Measurements from ENCODE around the gene ITPR2.
A peak's percentile ranks its signal among the peaks of the same experiment; 100 is the strongest.
"Not testable (repeated sequence)": the region's sequence is repeated elsewhere in the genome, so short reads cannot be mapped to it uniquely, and the experiment has no call there.

ITPR2 gene

DNA sequence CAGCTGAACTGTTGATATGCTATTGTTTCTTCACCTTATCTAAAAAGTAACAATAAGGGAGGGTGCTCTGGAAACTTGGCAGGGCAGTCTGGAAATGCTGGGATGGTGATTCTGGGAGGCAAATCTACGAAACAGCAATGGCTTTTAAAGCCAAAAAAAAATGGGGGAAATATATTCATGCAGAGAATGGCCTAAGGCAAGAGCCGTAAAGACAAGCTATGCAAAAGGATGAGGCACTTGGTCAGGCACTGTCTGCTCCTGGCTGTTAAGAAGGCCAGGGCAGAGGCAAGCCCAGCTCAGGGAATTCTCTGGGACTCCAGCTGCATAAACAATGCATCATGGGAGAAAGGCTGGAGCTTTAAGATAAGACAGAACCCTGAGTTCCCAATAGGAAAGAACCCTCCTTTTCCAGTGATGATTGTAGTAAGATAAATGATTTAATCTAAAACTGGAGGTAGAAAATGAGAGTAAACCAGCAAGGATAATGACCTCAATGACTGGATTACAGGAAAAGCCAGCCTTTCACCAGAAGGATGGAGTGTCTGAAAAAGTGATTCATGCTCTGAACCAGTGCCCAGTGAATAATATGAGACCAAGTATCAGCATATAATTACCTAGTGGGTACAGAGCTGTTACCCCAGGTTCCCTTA is 46.0 kb downstream of the ITPR2 start:
- no peak for DNase-seq
- ATAC-seq, result no peak

DNA sequence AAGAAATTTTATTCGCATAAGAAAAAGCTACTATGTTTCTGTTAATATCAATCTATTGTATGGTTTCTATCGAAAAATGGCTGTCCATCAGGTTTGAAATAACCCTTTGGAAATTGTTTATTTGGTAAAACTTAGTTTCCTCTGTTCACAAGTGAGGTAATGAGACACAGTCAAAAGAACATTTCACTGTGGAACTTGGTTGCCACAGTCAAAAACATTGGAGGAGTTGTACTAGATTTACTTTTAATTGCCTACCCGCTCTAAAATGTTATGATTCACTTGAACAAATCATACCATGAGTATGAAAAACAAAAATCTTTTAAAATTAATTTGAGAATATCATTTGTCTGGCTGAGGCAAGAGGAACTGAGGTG is 46.5 kb downstream of the ITPR2 start:
- no peak for DNase-seq
- no peak for ATAC-seq

DNA sequence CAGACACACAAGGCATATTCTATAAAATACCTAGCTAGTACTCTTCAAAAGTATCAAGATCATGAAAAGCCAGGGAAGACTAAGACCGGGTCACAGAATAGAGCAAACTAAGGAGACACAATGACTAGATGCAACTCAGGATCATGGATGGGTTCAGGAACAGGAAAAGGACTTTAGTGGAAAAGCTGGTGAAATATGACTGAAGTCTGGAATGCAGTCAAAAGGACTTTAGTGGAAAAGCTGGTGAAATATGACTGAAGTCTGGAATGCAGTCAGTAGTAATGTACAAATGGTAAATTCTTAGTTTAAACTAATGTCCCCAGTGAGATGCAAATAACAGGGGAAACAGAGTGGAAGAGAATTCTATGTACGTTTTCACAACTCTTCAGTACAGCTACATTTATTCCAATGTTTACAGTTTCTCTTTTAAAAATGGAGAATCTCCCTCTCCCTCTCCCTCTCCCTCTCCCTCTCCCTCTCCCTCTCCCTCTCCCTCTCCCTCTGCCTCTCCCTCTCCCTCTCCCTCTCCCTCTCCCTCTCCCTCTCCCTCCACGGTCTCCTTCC is 49.1 kb downstream of the ITPR2 start:
- not testable (repeated sequence) for DNase-seq, ATAC-seq

DNA sequence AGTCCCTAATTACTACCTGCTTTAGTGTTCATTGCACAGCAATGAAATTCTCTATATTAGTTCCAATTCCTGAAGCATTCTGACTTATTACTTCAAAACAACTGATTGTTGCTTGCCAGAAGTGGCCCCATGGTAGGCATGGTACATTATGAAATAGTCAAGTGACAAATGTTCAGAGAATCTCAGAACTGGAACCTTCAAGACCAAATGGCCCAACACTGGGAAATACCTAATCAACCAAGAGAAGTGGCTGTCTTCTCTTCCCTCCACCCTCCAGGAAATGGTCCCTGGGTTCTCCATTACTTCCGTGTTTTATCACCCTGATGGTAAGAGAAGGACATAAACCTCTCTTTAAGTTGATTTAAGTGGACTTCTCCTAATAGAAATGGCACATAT is 49.9 kb downstream of the ITPR2 start:
- no peak for DNase-seq
- ATAC-seq, result no peak

DNA sequence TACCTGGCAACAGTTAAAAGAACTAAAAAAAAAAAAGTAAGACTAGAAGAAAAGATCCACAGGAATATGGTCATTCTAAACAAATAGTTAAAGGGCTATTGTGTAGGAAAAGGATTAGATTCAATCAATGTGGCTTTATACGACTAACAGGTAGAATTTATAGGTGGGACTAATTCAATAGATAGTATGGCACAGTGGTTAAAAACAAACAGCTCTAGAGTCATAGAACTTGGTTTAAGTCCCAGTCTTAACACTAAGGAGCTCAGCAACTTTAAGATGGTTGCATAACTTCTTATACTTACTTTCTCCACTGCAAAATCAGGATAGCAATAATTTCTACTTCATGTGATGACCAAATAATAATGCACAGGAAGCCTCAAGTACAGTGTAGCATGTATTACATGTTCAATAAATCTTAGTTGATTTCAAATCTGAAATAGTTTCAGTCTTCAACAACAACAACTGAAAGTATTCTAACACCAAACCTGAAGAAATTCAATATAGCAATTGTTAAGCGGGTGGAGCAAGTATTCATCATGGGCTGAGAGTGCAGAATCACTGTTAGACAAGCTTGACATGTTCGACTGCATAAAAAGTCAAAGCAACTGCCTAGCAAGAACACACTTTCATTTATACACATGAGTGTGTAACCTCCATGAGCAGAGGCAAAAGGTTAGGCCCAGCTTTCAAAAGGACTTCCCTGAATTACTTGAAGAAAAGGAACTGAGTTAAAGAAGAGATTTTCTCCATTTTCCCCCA is 50.4 kb downstream of the ITPR2 start:
- DNase-seq, result no peak
- ATAC-seq, result no peak

DNA sequence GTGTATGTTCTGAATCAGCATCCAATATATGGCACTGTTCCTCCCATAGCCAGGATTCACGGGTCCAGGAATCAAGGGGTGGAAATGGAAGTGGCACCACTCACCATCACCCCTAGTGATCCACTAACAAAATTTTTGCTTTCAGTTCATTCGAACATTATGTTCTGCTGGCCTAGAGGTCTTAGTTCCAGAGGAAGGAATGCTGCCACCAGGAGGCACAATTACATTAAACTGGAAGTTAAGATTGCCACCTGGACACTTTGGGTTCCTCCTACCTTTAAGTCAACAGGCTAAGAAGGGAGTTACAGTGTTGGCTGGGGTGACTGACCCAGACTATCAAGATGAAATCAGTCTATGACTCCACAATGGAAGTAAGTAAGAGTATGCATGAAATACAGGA is 52.3 kb downstream of the ITPR2 start:
- not testable (repeated sequence) for ATAC-seq, DNase-seq

DNA sequence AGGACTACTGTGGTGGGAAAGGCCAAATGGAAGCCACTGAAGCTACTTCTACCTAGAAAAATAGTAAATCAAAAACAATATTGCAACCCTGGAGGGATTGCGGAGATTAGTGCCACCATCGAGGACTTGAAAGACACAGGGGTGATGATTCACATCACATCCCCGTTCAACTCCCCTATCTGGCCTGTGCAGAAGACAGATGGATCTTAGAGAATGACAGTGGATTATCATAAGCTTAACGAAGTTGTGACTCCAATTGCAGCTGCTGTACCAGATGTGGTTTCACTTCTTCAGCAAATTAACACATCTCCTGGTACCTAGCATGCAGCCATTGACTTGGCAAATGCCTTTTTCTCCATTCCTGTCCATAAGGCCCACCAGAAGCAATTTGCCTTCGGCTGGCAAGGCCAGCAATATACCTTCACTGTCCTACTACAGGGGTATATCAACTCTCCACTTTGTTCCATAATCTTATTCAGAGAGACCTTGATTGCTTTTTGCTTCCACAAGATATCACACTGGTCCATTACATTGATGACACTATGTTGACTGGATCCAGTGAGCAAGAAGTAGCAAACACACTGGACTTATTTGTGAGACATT is 54.7 kb downstream of the ITPR2 start:
- DNase-seq, ATAC-seq: not testable (repeated sequence)

DNA sequence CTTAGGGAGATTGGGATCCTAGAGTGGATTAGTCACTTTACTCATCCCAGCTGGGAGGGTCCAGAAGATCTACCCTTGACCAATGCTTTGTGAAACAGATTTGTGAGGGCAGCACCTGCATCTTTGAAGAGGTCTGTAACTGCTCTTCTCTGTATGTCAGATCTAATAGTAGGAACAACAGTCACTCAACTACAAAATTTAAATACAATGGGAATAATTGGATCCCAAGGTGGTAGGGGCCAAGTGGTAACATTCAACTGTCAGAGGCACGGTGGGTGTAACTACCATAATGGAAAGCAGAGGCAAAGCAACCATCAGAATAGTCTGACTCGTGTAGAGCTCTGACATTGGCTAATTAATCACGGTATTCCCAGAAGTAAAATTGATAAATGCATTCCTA is 55.8 kb downstream of the ITPR2 start:
- ATAC-seq, result no peak

DNA sequence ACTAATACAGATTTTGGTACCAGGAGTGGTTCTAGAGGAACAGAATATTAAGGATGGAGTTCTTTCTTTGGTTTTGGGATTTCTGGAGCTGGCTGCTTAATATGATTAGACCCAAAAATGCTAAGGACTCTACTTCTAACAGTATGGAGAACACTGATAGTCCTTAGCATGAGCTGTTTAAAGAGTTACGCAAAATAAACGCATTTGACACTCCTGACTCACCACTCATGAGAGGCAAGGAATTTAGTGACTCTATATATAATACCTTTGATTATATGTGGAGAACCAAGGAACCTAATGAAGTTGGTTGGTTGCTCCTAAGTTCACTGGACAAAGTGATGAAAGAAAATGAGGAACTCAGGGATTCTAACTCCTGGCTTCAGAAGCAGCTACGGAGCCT is 57.0 kb downstream of the ITPR2 start:
- ATAC-seq, DNase-seq: not testable (repeated sequence)

More for the DNA sequence above, 55.8 kb downstream of the ITPR2 start:
- no peak for DNase-seq

DNA sequence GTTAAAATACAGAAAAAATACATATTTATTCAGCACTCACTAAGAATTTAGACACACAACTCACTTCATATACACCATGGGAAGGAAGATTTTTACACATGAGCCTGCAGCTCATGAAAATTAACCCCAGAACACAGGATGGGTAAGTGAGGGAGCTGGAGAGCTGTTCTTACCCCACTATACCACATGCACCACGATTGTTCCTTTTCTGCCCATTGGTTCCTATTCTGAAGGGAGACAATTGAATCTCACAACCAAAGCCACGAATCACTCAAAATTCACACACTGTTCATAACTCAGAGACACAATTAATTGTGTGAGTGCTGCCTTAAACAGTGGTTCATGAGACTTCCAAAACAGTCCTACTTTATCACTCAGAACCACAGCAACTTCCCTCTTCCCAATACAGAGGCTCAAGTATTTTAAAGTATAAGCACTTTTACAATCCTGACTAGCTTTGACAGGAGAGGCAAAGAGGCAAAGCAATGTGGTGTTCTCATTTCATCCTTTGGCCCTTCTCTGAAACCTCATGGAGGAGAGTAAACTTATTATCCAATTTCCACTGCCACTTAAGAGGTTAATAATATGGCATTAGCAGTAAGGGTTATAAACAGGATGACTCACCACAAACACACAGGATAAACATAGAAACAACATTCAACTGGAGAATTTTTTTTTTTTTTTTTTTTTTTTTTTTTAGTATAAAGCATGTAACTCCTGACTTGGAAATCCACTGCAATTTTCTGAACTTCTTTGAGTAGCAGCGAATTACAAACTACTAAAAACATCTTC is 59.5 kb downstream of the ITPR2 start:
- ATAC-seq (no peak), DNase-seq (no peak)

DNA sequence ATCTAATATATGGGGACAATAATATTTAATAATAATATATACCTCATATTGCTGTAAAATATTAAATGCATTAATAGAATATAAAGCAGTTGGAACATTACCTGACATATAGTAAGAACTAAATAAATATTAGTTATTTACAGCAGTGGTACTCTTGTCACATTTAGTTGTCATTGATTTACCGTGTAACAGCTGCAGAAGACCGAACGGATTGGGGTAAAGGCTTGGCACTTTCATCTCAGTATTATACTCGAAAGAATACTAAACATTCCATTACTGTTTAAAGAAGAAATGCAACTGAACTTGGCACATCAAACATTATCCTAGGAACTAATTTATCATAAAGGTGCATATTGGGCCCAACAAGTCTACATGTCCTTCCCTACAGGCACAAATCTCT is 61.1 kb downstream of the ITPR2 start:
- no peak for DNase-seq
- no peak for ATAC-seq

DNA sequence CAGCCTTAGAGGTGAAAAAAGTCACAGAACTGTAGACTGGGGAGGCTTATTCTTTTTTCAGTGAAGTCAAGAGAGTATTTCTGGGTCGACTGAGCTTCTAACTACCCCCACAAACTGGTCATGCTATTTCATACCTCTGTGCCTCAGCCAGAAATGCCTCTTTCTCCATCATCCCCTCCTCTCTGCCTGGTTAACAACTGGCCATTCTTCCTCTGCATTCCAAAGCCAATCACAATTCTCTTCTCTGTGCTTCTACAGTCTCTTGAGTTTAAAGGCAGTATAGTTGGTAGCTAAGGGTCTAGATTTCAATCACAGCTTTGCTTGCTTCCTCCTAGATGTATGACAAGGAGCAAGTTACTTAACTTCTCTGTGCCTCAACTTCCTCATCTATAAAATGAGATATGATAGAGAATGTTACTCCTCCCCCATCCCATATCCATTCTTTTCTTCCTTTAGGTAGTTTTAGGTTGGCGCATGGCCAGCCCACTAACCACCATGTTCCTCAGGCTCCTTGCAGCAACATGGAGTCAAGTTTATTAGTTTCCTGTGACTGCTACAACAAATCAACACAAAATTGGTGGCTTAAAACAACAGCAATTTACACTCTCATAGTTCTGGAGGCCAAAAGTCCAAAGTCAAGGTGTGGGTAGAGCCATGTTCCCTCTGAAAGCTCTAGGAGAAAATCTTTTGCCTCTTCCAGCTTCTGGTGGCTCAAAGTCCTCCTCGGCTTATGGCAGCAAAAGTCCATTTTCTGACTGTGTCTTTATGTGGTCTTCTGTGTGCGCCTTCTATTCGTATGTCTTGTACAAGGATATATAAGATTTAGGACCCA is 62.5 kb downstream of the ITPR2 start:
- ATAC-seq, result no peak
- no peak for DNase-seq

DNA sequence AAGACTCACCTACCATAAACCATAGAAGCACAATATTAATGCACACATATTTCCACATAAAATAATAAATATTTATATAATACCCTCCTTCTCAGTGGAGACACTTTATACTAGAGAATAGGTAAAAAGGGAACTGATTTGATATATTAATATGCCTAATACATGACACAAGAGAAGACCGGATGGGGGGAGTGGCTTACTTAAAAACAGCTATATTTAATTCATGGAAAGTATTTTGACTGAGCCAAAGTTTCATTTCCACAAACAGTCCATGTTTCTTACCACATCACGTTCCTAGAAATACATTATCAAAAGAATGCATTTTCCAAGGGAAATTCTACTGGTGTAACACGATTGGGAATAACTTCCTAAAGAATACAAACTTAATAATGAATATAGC is 63.4 kb downstream of the ITPR2 start:
- DNase-seq (no peak), ATAC-seq (no peak)

DNA sequence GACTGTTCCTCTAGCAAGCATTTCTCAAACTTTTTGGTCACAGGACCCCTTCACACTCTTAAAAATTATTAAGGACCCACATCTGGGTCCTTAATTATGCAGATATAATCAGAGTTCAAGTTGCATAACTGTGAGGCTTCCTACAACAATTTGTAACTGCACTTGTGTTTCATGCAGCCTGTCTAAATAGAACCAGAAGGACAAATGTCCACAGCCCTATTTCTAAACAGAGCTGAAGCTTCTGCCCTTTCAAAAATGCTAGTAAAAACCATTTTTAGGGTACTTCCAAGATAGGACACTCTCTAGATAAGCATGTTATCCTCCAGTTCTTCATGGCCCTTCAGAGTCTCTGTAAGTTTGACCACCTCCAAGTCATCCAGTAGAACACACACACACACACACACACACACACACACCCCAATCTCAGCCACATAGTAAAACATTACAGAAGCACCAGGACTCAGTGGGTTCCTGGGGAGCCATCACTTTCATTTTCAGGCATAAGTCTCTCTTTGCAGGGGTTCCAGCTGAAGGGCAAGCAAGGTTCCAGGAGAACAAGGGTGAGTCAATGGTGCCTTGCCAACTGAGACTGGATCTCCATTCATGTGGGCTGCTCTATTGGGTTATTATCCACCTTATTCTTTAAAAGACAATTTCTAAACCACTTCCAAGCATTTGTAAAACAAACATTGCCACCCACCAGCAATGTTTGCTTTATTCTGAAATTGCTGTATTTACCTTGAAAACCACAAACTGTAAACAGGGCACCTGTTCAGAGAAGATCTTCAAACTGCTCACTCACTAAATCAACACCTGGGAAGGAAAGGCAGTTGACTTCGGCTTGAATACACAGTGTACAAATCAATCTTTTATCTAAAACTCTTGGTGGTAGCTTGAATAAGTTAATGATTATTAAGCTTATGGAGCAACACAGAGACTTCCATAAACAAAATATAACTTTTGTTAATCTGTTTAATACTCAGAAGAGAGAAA is 64.1 kb downstream of the ITPR2 start:
- DNase-seq, result no peak
- ATAC-seq, result peak; percentile 75

DNA sequence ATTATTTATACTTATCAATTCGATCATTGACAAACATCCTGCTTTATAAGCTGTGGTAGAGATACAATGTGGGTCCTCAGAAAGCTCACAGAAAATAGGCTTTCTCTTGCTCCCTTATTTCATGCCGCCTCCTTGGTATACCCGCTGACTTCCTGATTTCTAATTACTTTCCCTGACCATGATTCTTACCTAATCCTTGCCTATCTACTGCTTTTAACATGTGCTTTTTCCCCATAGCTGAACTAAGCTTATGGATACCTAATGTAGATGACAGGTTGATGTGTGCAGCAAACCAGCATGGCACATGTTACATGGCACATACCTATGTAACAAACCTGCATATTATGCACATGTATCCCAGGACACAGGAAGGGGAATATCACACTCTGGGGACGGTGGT is 65.1 kb downstream of the ITPR2 start:
- no peak for ATAC-seq
- DNase-seq, result no peak

DNA sequence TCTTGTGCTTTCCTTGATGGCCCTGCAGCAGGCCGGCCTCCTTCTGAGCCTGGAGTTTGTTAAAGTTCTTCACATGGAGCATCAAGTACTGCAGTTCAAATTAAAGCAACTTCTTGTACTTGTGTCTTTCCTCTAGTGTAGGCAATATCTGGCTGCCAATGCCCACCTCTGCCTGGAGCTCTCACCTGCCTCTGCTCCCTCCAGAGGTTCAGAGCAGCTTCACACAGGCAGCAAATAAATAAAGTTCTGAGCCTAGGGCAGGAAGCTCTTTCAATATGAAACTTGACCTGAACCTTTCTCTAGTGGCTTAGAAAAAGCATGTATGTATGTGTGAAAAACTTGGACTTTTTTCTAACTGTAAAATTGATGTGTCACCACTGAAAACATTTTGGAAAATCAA is 65.9 kb downstream of the ITPR2 start:
- ATAC-seq (no peak), DNase-seq (no peak)

DNA sequence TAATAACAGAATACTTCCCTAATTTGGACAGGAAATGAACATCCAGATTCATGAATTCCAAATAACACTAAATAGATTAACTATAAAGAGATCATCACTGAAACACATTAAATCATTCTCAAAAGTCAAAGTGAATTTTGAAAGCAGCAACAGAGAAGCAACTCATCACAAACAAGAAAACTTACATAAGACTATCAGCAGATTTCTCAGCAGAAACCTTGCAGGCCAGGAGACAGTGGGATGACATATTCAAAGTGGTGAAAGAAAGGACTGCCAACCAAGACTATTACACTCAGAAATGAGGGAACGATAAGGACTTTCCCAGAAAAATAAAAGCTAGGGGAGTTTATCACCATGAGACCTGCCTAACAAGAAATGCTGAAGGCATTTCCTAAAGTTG is 70.8 kb downstream of the ITPR2 start:
- DNase-seq, result no peak
- no peak for ATAC-seq

DNA sequence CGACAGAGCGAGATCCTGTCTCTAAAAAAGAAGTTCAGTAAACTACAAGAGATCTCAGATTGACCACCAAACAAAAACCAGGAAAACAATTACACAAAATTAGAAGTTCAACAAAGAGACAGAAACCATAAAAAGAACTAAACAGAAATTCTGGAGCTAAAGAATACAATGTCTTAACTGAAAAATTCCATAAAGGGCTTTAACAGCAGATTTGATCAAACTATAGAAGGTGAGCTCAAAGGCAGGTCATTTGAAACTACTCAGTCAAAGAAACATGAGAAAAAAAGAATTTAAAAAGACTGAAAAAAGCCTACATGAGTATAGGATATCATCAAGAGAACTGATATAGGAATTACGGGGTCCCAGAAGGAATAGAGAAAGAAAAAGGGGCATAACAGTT is 71.2 kb downstream of the ITPR2 start:
- ATAC-seq, result no peak
- no peak for DNase-seq

DNA sequence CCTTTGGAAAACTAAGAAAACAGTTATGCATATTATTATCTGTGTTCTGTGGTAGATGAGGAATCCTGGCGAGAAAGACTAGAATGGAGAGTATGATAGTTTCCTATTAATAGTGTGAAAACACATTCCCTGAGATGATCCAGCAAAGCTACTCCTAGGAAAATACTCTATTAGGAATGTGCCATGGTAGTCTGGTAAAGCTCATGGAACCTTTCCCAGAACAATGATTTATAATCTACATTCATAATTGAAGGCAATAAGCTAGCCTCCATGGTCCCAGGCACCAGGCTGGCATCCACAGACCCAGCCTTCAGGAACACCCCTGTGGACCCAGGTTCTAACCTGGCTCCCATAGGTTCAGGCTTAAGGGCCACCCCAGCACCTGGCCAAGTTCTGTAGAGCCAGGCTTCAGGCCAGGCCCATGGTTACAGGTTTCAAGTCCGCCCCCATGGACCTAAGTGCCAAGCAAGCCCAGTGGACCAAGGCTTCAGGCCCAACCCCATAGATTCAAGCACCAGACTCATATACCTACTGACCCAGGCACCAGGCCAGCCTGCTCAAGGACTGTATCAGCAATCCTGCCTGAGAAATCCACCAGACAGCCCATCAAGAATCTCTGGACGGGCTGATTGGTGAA is 72.2 kb downstream of the ITPR2 start:
- ATAC-seq (no peak), DNase-seq (no peak)

DNA sequence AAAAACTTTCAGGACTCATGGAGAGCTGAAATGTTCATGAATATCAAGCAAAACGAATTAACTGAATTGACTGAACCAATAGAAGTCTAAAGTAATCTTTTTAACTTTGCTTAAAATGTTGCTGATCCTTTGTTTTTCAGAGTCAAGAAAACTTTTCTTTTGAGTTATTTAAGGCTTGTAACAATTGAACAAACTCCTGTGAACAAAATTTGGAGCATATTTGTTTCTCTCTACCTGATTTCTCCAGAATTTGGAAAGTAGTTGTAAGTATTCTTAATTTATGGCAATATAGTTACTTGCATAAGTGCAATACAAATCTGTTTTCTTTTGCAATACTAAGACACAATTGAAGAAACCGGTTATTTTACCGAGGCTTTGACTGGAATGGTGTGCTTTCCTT is 77.6 kb downstream of the ITPR2 start:
- ATAC-seq, DNase-seq: not testable (repeated sequence)
